ENCODE data around the gene GCAT. TPM values are rescaled to one million over a fixed set of nuclear protein-coding genes. Genes with fewer than 3 reads are reported as not detected.

The GCAT gene
- total and polyA plus RNA-seq, 2 of the 13 experiments (the other 11 are each of a cell fraction or from before 2014, with no cell fraction given): 28.0 to 50.3 TPM

DNA sequence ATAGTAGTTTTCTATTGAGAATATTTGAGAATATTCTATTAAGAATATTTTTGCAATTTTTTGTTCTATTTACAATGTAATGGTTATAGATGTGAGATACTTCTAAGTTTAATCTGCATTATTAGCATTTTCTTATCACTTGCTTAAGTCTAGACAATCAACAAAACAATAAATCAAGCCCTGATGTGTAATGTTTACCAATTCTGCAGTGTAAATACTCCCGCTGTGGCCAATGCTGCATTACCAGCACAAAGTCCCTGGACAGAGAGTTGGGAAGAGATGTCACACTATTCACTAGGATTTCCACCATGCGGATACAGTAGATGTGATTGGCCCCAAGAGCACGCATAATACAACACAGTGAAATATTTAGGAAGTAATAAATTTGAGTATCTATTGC is 47.6 kb upstream of the GCAT start (continued):
- peak; percentile 92 for TF ChIP-seq FOXP4 (CRISPR knock-in tag; IDR thresholded peaks at IDR 0.05)
- no peak for TF ChIP-seq ZNF557 (CRISPR knock-in tag; IDR thresholded peaks at IDR 0.05)
- no peak for TF ChIP-seq DR1 (CRISPR knock-in tag; IDR thresholded peaks at IDR 0.05)
- 0 out of 2 replicates have a peak, but pooled peaks have one; percentile 36 for TF ChIP-seq ZSCAN9 (CRISPR knock-in tag; IDR thresholded peaks at IDR 0.05; ENCODE audit: borderline replicate concordance)
- TF ChIP-seq NAIF1 (CRISPR knock-in tag; IDR thresholded peaks at IDR 0.05; ENCODE audit: borderline replicate concordance): no peak
- TF ChIP-seq, protein P1, sequence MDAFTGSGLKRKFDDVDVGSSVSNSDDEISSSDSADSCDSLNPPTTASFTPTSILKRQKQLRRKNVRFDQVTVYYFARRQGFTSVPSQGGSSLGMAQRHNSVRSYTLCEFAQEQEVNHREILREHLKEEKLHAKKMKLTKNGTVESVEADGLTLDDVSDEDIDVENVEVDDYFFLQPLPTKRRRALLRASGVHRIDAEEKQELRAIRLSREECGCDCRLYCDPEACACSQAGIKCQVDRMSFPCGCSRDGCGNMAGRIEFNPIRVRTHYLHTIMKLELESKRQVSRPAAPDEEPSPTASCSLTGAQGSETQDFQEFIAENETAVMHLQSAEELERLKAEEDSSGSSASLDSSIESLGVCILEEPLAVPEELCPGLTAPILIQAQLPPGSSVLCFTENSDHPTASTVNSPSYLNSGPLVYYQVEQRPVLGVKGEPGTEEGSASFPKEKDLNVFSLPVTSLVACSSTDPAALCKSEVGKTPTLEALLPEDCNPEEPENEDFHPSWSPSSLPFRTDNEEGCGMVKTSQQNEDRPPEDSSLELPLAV (CRISPR knock-in tag; conservative IDR thresholded peaks at IDR 0.05; ENCODE audit: low read depth): no peak
- TF ChIP-seq ZNF614 (CRISPR knock-in tag; IDR thresholded peaks at IDR 0.05; ENCODE audit: borderline replicate concordance): peak; percentile 49; the same call in 1 of the 2 replicates
- TF ChIP-seq SOX6 (IDR thresholded peaks at IDR 0.05): no peak
- peak; percentile 80 for TF ChIP-seq SOX6 (CRISPR knock-in tag; IDR thresholded peaks at IDR 0.05)
- TF ChIP-seq SALL1 (CRISPR knock-in tag; IDR thresholded peaks at IDR 0.05): peak; percentile 27; the same call in 1 of the 2 replicates
- TF ChIP-seq HNRNPL (IDR thresholded peaks at IDR 0.05; ENCODE audit: low read depth, low read length): no peak
- TF ChIP-seq, protein P2, sequence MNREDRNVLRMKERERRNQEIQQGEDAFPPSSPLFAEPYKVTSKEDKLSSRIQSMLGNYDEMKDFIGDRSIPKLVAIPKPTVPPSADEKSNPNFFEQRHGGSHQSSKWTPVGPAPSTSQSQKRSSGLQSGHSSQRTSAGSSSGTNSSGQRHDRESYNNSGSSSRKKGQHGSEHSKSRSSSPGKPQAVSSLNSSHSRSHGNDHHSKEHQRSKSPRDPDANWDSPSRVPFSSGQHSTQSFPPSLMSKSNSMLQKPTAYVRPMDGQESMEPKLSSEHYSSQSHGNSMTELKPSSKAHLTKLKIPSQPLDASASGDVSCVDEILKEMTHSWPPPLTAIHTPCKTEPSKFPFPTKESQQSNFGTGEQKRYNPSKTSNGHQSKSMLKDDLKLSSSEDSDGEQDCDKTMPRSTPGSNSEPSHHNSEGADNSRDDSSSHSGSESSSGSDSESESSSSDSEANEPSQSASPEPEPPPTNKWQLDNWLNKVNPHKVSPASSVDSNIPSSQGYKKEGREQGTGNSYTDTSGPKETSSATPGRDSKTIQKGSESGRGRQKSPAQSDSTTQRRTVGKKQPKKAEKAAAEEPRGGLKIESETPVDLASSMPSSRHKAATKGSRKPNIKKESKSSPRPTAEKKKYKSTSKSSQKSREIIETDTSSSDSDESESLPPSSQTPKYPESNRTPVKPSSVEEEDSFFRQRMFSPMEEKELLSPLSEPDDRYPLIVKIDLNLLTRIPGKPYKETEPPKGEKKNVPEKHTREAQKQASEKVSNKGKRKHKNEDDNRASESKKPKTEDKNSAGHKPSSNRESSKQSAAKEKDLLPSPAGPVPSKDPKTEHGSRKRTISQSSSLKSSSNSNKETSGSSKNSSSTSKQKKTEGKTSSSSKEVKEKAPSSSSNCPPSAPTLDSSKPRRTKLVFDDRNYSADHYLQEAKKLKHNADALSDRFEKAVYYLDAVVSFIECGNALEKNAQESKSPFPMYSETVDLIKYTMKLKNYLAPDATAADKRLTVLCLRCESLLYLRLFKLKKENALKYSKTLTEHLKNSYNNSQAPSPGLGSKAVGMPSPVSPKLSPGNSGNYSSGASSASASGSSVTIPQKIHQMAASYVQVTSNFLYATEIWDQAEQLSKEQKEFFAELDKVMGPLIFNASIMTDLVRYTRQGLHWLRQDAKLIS (CRISPR knock-in tag; IDR thresholded peaks at IDR 0.05): no peak
- TF ChIP-seq ZNF660 (CRISPR knock-in tag; IDR thresholded peaks at IDR 0.05; ENCODE audit: borderline replicate concordance, low read depth): no peak
- TF ChIP-seq SRSF4 (IDR thresholded peaks at IDR 0.05; ENCODE audit: low read depth, low read length, poor library complexity, severe bottlenecking): no peak
- TF ChIP-seq POLR2AphosphoS2 (IDR thresholded peaks at IDR 0.05; ENCODE audit: low read depth, low read length): no peak
- no peak for TF ChIP-seq ZNF136 (CRISPR knock-in tag; IDR thresholded peaks at IDR 0.05; ENCODE audit: low read depth)
- peak; percentile 53; the same call in 1 of the 2 replicates for TF ChIP-seq CEBPB (IDR thresholded peaks at IDR 0.05; ENCODE audit: borderline replicate concordance, low read depth, low read length)
- no peak for TF ChIP-seq PBX3 (CRISPR knock-in tag; IDR thresholded peaks at IDR 0.05; ENCODE audit: borderline replicate concordance)
- TF ChIP-seq, protein P3, sequence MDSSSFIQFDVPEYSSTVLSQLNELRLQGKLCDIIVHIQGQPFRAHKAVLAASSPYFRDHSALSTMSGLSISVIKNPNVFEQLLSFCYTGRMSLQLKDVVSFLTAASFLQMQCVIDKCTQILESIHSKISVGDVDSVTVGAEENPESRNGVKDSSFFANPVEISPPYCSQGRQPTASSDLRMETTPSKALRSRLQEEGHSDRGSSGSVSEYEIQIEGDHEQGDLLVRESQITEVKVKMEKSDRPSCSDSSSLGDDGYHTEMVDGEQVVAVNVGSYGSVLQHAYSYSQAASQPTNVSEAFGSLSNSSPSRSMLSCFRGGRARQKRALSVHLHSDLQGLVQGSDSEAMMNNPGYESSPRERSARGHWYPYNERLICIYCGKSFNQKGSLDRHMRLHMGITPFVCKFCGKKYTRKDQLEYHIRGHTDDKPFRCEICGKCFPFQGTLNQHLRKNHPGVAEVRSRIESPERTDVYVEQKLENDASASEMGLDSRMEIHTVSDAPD (CRISPR knock-in tag; IDR thresholded peaks at IDR 0.05): no peak
